ENCODE data around the gene DPP9. TPM values are rescaled to one million over a fixed set of nuclear protein-coding genes. Genes with fewer than 3 reads are reported as not detected.

The DPP9 gene
- total and polyA plus RNA-seq, 2 of the 13 experiments (the other 11 are each of a cell fraction or from before 2014, with no cell fraction given): 8.4 to 25.8 TPM

DNA sequence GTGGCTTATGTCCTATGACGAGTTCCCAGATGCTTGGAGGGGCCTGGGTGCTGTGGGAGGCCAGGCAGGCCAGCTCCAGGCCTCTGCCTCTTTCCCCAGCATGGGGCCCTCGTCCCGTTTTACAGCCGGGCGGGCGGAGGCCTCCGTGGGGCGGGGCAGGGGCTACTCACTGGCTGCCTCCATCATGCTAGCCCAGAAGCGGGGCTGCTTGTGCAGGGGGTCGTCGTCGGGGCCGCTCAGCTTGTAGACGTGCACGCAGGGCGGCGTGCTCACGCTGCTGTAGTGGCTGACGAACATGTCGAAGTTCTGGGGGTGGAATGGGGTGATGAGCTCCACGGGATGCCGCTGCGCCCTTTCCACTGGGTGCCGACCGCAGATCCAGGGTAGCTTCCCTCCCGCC is 35.1 kb downstream of the DPP9 start:
- no peaks in the 10 kb centered on the region; a peak in 1 of 5 replicates for H3K27me3 ChIP-seq (ENCODE audit: control insufficient read depth in 1 of 2, insufficient read depth in 2 of 2, low read length in 2 of 2)
- peaks cover 19 to 50% of the 10 kb centered on the region in 2 experiments; a peak in 4 of 5 replicates for H3K36me3 ChIP-seq (replicated peaks in 1 of 2; ENCODE audit: control insufficient read depth in 1 of 2, insufficient read depth in 2 of 2, low read length in 2 of 2)
- intact Hi-C loops (cut with micrococcal nuclease; ENCODE audit: unreplicated experiment): no loop called here
- H3K79me2 ChIP-seq (ENCODE audit: insufficient read depth, low read length): no peaks in the 10 kb centered on the region
- in situ Hi-C loops (cut with HindIII; ENCODE audit: extremely low pct_ligation_motif_present, low pct_unique_long_range_greater_than_20kb): no loop called here
- no TSS peak for BruUV-seq (replicated peaks)
- DNase-seq (ENCODE audit: low spot score): no peak
- no peak overlapping the region for H2AFZ ChIP-seq (ENCODE audit: low read length)
- no peak overlapping the region for H3K9ac ChIP-seq (ENCODE audit: insufficient read depth, low read depth, low read length)
- H3K4me1 ChIP-seq (ENCODE audit: insufficient read depth, low read length): peaks cover 15% of the 10 kb centered on the region
- H4K20me1 ChIP-seq (ENCODE audit: insufficient read depth, low read length): no peaks in the 10 kb centered on the region
- WGBS (ENCODE audit: low lambda C conversion rate): 100% methylated on average over 10 of the region's 26 CpGs
- no peak for FAIRE-seq
- no peak for TF ChIP-seq JARID2 (CRISPR knock-in tag; IDR thresholded peaks at IDR 0.05; ENCODE audit: insufficient replicate concordance)
- TF ChIP-seq EED (CRISPR knock-in tag; IDR thresholded peaks at IDR 0.05): no peak
- TF ChIP-seq SSRP1 (CRISPR knock-in tag; IDR thresholded peaks at IDR 0.05): no peak
- TF ChIP-seq ZNF782 (CRISPR knock-in tag; IDR thresholded peaks at IDR 0.05; ENCODE audit: borderline replicate concordance): no peak
- TF ChIP-seq, protein P1, sequence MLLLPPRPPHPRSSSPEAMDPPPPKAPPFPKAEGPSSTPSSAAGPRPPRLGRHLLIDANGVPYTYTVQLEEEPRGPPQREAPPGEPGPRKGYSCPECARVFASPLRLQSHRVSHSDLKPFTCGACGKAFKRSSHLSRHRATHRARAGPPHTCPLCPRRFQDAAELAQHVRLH (CRISPR knock-in tag; IDR thresholded peaks at IDR 0.05; ENCODE audit: borderline replicate concordance, low read depth): no peak
- TF ChIP-seq FIP1L1 (IDR thresholded peaks at IDR 0.05; ENCODE audit: borderline replicate concordance, insufficient read depth, low read depth, low read length): no peak
- TF ChIP-seq ZC3H4 (CRISPR knock-in tag; IDR thresholded peaks at IDR 0.05; ENCODE audit: borderline replicate concordance): no peak
- TF ChIP-seq ATF2 (CRISPR knock-in tag; IDR thresholded peaks at IDR 0.05): no peak
- TF ChIP-seq SNAPC2 (CRISPR knock-in tag; IDR thresholded peaks at IDR 0.05): no peak
- TF ChIP-seq KMT2A (CRISPR knock-in tag; IDR thresholded peaks at IDR 0.05): no peak
- TF ChIP-seq ZNF841 (CRISPR knock-in tag; IDR thresholded peaks at IDR 0.05; ENCODE audit: borderline replicate concordance): no peak
- no peak for TF ChIP-seq MTA3 (CRISPR knock-in tag; IDR thresholded peaks at IDR 0.05)
- no peak for TF ChIP-seq SALL1 (CRISPR knock-in tag; IDR thresholded peaks at IDR 0.05)
- TF ChIP-seq MTF1 (CRISPR knock-in tag; IDR thresholded peaks at IDR 0.05): no peak
- no peak for TF ChIP-seq NFYB (CRISPR knock-in tag; IDR thresholded peaks at IDR 0.05)
- no peak for TF ChIP-seq HOXA9 (CRISPR knock-in tag; IDR thresholded peaks at IDR 0.05; ENCODE audit: borderline replicate concordance)
- TF ChIP-seq HMGA1 (CRISPR knock-in tag; conservative IDR thresholded peaks at IDR 0.05): no peak
- no peaks in the 10 kb centered on the region for H3K9me3 ChIP-seq (ENCODE audit: low read length)
- H3K4me2 ChIP-seq (ENCODE audit: low read depth, low read length): no peak overlapping the region
- POLR2A ChIA-PET: no interaction called here
- CTCF ChIA-PET (ENCODE audit: low intra/inter-chr PET ratio, low total read pairs): no interaction called here
- H3K27ac ChIP-seq (ENCODE audit: extremely low read length, insufficient read depth, low read length): no peak overlapping the region
- no peak overlapping the region for H3K4me3 ChIP-seq (replicated peaks in 1 of 3; ENCODE audit: insufficient read depth in 1 of 3, low read depth in 2 of 3, low read length in 3 of 3)
- ATAC-seq: no peak
